DMS 273 (cell line): ENCODE measurements around the gene LMAN1L.
A peak's percentile ranks its signal among the peaks of the same experiment; 100 is the strongest.

Source experiments
- DNase-seq: peaks from one replicate; lab custom pipeline; 2025; ENCODE audit not compliant: unreplicated experiment; lab: John Stamatoyannopoulos, UW

Gene LMAN1L

DNA sequence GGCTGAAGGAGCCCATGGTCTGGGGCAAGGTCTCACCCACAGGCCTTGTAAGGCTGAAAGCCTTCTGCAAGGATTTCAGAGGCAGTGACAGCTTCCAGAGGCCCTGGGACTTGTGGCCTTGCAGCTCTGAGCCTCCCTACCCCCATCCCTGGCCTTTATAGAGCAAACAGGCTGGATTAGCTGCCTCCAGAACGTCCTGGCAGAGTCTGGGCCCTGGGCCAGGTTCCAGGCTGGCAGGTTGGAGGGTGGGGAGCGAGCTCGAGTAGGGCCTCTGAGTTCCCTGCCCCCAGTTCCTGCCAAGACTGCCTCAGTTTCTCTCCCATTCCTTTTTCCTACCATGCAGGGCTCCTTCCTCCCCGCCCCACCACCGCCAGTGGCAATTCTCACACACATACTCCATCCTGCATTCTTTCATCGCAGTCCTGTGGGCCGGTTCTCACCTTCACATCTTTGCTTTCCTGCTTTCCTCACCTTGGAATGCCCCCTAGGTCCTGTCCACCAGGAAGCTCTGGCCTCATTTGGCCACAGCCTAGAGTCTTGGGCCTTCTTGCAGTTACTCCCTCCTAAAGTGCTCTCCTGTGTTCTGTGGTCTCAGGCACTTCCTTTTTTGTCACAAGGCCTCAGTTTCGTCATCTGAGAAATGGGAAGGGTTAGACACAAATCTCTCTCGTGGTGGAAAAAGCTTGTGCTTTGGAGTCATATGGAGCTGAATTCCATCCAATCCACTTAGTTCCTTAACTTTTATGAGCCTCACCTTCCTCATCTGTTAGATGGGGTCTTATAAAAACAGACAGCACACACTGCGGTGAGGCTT lies 2.7 kb downstream of the LMAN1L start:
- DNase-seq, result peak; percentile 83

DNA sequence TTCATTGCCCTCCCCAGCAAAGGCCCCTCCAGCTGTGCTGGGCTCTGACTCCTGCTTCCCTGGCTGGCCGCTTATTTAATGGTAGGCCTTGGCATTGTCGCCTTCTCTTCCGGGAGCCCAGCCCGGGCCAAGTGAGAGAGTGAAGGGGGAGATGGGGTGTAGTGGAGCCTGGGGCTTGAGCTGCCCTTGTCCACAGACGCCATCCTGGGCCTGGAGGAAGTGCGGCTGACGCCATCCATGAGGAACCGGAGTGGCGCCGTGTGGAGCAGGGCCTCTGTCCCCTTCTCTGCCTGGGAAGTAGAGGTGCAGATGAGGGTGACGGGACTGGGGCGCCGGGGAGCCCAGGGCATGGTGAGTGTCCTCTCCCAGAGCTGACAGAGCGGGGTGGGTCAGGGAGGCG lies 3.3 kb downstream of the LMAN1L start:
- DNase-seq, result no peak

DNA sequence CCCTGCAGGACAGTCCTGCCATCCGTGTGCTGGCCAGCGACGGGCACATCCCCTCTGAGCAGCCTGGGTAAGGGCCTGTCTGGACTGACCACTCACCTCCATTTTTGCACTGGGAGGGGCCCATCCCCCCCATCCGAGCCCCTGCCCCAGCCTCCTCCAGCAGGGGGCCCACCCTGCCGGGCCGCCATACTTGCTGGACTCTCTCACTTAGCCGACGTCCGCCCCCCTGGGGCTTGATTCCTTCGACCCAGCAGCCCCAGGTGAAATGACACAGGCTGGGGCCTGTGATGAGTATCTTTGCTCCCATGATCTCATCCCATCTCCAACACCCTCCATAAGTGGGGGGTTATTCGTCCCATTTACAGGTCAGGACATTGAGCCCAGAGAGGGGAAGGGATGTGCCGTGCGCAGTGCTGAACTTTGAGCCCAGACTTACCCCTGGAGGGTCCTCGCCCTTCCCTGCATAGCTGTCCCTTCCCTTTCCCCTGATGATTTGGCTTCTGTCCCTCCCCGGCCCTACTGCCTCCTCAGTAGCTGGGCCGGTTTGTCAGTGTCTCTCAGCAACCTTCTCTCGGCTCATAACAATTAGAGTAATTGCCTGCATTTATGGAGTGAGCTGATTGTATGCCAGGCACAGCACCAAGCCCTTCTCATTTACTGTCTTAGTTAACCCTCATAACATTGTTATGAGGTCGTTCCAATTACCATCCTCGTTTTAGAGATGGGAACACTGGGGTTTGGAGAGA lies 4.2 kb downstream of the LMAN1L start:
- peak; percentile 53 for DNase-seq

DNA sequence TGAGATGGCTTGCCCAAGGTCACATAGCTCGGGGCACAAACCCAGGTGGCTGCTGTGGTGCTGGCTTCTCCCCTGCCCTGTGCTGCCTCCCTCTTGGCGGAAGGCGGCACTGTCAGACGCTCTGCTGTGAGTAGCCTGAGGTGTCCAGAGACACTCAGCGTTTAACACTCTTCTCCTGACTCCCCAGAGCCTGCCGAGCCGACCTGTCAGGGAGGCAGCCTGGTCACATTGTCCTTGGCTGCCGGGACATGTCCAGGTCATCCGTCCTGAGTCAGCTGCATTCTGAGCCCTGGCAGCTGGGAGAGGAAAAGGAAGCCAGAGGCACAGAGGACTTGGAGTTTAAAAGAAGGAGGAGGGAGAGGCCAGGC lies 4.7 kb downstream of the LMAN1L start:
- peak; percentile 53 for DNase-seq

DNA sequence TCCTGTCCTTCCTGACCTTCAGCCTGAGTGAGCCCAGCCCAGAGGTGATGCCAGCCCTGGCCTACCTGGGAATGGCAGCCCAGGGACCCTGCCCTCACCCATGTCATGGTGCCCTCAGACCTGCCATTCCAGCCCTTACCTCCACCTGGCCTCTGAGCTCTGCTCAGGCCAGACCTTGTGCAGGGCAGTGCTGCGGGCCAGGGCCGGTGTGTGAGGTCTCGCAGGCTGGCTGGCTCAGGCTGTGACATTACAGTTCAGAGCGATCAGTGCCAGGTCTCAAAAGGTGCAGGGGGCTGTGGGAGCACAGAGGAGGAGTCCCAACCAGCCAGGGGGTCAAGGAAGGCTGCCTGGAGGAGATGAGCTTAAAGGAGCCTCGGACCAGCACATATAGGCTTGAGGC lies 7.4 kb downstream of the LMAN1L start:
- no peak for DNase-seq

DNA sequence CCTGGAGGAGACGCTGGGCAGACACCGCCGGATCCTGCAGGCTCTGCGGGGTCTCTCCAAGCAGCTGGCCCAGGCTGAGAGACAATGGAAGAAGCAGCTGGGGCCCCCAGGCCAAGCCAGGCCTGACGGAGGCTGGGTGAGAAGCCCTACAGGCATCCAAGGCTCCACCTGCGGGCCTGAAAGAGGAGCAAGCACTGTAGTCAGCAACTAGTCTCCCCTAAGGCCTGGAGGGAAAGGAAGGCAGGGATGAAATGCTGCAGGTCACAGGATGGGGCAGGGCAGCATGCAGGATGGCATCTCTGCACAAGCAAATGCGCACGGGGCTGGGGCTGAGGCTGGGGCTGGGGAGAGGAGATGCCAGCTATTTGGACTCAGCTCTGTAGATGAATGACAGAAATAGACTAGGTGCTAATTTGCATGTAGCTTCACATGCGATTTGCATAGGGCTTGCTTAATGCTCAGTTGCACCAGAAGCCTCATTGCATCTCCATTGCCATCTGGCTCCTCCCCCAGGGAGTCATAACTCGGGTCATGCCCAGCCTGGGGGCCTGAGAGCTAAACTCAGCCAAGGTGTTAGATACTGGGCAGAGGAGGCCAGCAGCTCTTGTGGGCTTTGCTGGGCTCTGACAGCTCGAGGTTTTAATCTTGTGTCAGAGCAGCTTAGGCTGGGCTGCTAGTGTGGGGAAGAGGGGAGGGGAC lies 8.6 kb downstream of the LMAN1L start:
- peak; percentile 84 for DNase-seq

DNA sequence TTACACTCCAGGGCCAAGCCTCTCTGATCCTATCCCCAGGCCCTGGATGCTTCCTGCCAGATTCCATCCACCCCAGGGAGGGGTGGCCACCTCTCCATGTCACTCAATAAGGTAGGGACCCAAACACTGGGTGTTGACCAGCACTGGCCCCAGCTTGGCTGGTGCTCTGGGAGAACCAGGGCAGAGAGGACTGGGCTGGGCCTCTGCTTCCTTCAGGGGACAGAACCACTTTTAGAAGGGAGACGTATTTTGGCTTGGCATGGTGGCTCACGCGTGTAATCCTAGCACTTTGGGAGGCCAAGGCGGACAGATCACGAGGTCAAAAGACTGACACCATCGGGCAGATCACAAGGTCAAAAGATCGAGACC lies 9.1 kb downstream of the LMAN1L start:
- DNase-seq, result no peak

DNA sequence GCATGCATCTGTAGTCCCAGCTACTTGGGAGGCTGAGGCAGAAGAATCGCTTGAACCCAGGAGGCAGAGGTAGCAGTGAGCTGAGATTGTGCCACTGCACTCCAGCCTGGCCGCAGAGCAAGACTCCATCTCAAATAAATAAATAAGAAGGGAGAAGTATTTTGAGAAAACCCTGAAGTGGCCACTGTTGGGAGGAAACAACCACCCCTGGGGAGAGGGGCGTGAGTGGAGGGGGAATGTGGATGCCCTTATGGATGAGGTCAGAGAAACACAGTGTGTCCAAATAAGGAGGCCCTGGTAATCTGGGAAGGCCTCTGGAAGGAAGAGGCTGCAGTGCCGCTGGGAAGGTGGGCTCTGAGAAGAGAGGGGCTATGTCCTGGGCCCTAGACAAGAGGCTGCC lies 9.6 kb downstream of the LMAN1L start:
- DNase-seq, result no peak

DNA sequence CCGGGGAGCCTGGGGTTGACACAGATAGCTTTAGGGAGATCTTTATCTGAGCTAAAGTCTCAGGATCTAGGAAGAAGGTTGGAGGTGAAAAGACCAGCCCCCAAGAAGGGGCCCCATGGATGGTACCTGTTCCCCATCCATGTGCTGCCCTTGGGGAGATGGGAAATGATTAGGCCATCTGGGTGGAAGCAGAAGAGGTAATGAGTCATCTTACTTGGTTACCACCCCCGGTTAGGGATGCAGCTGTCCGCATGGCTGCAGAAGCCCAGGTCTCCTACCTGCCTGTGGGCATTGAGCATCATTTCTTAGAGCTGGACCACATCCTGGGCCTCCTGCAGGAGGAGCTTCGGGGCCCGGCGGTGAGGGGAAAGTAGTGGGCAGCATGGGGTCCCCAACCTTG lies 10.7 kb downstream of the LMAN1L start:
- peak; percentile 56 for DNase-seq

DNA sequence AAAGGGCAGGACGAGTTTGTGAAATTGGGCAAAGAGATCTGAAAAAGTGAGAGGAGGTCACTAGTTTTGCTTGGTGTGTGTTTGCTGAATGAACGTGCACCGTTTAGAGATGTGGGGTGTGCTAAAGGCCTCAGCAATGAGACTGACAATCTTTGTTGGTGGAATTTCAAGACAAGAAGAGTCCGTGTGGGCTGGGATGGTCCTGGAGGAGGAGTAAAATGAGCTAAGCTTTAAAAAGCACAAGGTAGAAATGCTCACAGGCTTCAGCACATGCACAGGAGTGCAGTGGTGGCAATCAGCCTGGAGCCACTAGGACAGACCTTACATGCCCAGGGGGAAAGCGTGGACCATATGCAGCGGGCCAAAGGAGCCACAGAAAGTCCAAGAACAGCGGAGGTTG lies 12.3 kb downstream of the LMAN1L start:
- no peak for DNase-seq

DNA sequence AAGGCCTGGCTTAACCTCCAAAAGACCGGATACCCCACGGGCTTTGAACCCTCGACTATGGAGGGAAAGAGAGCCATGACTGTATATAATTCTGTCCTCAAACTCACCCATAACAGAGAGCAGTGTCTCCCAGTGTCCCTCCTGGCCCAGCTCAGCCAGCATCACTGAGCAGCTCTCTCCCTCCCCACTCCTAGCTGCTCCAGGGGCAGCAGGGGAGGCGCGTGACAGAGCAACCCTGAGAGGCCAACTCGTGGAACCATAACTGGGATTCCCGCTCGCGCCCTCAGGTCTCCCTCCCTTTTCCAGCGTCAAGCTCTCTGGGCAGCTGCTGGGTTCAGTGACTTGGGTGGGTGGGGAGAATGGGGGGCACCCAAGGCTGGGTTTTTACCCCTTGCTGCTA lies 13.2 kb downstream of the LMAN1L start:
- DNase-seq, result peak; percentile 14

DNA sequence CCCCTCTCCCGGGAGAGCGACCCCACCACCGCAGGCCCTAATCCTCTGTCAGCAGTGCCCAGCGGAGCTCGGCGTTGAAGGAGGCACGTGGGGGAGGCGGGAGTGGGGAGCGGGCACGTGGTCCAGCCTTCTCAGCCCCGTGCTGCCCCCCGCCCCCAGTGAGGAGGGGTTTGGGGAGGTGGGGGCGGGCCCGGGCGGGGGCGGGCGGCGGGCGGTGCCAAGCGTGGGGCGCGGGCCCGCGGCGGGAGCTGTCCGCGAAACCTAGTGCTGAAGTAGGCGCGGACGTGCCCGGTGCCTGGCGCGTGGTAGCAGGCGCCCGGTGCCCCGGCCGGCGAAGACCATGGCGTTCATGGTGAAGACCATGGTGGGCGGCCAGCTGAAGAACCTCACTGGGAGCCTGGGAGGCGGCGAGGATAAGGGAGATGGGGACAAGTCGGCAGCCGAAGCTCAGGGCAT lies 13.8 kb downstream of the LMAN1L start, which contains the start of gene CPLX3:
TSS of gene CPLX3 (plus strand) at position 264 of the 456 bp plus-strand sequence. CDS start at position 341, 77 bp downstream.
- no peak for DNase-seq

DNA sequence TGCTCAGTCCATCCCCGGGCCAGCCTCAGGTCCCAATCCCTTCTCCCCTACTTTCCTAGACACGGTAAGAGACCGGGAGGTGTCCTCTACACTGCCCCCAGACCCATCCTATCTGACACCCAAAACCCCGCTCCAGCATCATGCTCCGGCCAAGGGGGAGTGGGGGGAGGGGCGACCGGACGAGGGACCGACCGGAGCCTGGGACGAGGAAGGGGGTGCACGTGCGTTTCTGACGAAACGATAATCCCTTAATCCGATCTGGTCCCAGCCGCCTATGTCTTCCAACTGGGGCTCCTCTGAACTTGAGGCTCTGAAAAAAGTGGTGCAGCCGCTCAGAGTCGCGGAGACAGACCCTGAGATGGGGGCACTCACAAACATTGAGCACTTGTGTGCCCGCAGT lies 14.3 kb downstream of the LMAN1L start:
- no peak for DNase-seq

DNA sequence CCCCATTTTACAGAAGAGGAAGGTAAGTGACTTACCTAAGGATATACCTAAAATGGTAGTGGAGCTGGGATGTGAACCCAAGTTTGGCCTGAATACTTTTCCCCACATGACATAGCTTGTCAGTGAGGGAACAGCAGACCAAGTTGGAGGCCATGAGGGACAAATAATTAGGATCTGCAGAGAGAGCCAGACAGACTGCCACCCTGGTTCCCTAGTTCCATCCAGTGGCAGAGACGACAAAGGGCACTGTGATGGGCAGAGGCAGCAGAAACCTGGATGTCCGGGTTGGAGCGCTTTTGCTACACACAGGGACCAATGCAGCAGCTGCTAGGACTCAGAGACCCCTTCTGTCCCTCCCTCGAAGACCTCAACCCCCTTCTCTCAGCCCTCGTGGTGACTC lies 15.0 kb downstream of the LMAN1L start:
- DNase-seq, result peak; percentile 21

DNA sequence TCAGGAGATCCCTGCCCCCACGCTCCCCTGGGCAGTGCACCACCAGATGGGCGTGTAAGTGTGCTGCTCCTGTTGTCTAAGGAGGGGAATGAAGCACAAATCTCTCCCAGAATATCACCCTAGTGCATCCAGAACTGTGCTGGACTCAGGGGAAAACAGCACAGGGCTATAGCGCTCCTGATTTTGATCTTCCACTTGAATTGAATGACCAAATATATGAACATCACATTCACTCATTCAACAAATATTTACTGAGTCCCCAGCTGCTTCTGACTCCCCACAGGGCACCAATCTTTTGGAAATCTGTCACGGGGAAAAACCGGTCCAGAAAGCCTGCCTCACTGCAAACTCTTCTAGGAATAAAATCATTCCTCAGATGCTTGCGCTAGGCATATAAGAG lies 16.2 kb downstream of the LMAN1L start:
- DNase-seq, result peak; percentile 65

DNA sequence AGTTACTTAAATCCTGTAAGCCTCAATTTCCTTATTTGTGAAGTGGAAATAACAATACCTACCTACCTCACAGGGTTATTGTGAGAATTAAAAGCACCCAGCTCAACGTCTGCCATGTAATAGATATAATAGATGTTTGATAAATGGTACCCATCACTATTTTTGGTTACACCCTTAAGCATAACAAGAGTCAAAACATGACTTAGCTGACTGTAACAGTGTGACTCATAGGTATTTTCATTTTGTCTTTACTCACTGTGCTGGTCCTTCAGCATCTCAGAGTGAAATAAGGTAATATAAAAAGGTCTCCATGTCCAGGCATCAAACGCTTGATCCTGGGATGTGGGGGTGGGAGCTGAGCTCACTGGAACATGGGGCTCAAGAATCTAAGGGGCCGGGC lies 16.9 kb downstream of the LMAN1L start:
- no peak for DNase-seq

DNA sequence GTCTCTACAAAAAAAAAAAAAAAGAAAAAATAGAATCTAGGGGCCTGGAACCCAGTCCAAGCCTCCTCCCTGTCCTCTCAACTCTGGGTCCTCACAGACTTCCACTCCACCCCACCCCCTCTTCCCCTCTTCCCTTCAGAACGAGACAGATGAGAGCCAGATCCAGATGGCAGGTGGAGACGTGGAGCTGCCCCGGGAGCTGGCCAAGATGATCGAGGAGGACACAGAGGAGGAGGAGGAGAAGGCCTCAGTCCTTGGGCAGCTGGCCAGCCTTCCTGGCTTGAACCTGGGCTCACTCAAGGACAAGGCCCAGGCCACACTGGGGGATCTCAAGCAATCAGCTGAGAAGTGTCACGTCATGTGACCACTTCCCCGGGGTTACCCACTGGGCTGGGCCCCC lies 17.4 kb downstream of the LMAN1L start:
- peak; percentile 52 for DNase-seq

DNA sequence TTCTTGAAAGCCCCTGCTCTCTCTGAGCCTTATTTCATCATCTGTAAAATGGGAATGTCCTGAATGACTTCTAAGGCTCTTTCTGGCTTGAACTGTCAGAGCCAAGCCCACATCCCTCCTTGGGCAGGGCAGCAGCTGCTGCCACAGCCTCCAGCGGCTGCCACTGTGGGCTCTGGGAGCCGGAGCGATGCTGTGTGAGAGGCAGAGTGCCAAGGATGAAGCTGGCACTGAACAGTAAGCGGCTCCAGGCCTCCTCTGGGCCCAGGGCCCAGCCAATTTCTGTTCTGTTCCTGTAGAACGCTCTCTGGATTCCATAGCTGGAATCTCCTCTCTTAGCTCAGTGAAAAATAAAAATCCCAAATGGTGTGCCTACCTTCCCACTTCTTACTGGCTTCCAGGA lies 18.2 kb downstream of the LMAN1L start:
- DNase-seq, result peak; percentile 90

DNA sequence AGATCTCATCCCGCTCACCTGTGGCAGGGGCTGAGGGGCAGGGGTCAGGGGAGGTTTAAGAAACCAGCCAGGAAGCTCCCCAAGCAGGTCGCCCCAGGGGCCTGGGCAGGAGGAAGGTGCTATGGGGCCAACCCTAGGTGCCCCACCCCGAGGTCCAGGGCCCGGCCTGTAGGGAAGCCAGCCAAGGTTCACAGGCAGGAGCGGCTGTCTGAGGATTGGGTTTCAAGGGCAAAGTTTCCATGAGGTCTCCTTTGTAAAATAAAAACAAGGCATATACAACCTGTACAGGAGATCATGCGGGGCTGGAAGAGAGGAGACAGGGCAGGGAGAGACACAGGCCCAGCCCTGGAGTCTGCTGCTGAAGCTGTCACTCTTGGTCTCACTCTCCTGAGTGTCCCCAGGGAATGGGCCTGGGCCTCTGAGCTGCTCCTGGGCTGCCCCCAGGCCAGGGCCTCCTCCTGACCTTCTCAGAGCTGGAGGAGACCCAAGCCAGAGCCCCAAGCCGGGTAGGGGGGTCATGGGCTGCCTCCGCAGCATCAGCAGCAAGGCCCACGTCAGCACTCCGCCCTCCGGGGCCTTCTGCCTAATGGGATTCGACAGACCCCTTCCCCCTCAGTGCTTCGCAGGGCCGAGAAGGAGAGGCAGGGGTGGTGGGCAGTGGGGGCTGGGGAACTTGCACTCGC lies 19.3 kb downstream of the LMAN1L start:
- peak; percentile 64 for DNase-seq

DNA sequence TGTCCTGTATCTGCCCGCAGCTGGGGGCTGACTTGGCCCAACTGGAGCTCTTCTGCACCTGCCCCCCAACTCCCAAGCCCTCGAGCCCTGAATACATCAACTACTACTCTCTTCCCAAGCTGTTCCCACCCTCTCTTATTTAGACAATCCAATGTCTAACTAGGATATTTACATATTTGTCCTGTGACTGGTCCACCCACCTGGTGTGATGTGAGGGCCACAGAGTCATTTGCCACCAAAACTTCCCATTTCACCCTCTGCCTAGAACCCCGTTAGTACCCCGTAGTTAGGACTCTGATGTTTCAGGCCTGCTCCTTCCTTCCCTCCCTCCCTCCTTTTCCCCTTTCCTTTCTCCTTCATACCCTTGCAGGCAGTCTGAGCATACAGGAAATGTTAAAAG lies 20.2 kb downstream of the LMAN1L start:
- peak; percentile 33 for DNase-seq
